ENCODE data around the gene ZCCHC14. TPM values are rescaled to one million over a fixed set of nuclear protein-coding genes. Genes with fewer than 3 reads are reported as not detected.

The ZCCHC14 gene
- total RNA-seq, 6 donors from 2014 or later: 17.2 to 35.3 (median 26.3) TPM

GRCh38 chr16:87359121-87359520 lies 133.7 kb downstream of the ZCCHC14 start:
- Histone ChIP-seq H3K4me1 (peaks cover 4 to 16% (median 7%) of the 10 kb centered on the region in 4 donors), H3K27me3 (no peaks in the 10 kb centered on the region), H3K9me3 (no peaks in the 10 kb centered on the region), H3K27ac (no peak overlapping the region), H3K36me3 (peaks cover 6 to 53% (median 26%) of the 10 kb centered on the region in 4 donors), H3K4me3 (no peak overlapping the region)
- 97 to 99% methylated on average over 7 of the region's 7 CpGs for WGBS, 2 donors
- ATAC-seq (ENCODE audit: low FRiP score in 2 of 2) (no peak), DNase-seq (no peak)
- no peak for TF ChIP-seq POLR2AphosphoS5 (IDR thresholded peaks at IDR 0.05)
- no peak for TF ChIP-seq CTCF (IDR thresholded peaks at IDR 0.05)
- no peak for TF ChIP-seq EP300 (IDR thresholded peaks at IDR 0.05)
- TF ChIP-seq POLR2A (IDR thresholded peaks at IDR 0.05): no peak

- H3K36me3 ChIP-seq: peaks cover 6 to 53% (median 26%) of the 10 kb centered on the region in 4 donors
- no peak overlapping the region for H3K4me3 ChIP-seq
- WGBS, 2 donors: 90 to 91% methylated on average over 6 to 9 of the region's 9 CpGs
- TF ChIP-seq POLR2A (IDR thresholded peaks at IDR 0.05) (no peak), CTCF (IDR thresholded peaks at IDR 0.05) (no peak), EP300 (IDR thresholded peaks at IDR 0.05) (no peak), POLR2AphosphoS5 (IDR thresholded peaks at IDR 0.05) (no peak)
- no peak for DNase-seq
- H3K9me3 ChIP-seq: no peaks in the 10 kb centered on the region
- no peaks in the 10 kb centered on the region for H3K27me3 ChIP-seq
- no peak for ATAC-seq (ENCODE audit: low FRiP score in 2 of 2)
- peaks cover 0 to 12% (median 5%) of the 10 kb centered on the region in 4 donors for H3K4me1 ChIP-seq
- H3K27ac ChIP-seq: no peak overlapping the region
Measured at GRCh38 chr16:87358696-87359095, 134.1 kb downstream of the ZCCHC14 start.

- peaks cover 6 to 53% (median 26%) of the 10 kb centered on the region in 4 donors for H3K36me3 ChIP-seq
- DNase-seq: no peak
- no peak for TF ChIP-seq CTCF (IDR thresholded peaks at IDR 0.05)
- H3K27ac ChIP-seq: no peak overlapping the region
- no peak overlapping the region for H3K4me3 ChIP-seq
- no peaks in the 10 kb centered on the region for H3K27me3 ChIP-seq
- WGBS, 2 donors: 90 to 91% methylated on average over 15 to 17 of the region's 17 CpGs
- no peak for ATAC-seq (ENCODE audit: low FRiP score in 2 of 2)
- H3K4me1 ChIP-seq: peaks cover 0 to 8% (median 1%) of the 10 kb centered on the region in 4 donors
- H3K9me3 ChIP-seq: no peaks in the 10 kb centered on the region
Measured at GRCh38 chr16:87358250-87358649, 134.6 kb downstream of the ZCCHC14 start.

GRCh38 chr16:87356491-87356853 lies 136.4 kb downstream of the ZCCHC14 start:
- ATAC-seq (ENCODE audit: low FRiP score in 2 of 2): no peak
- Histone ChIP-seq H3K27ac (no peak overlapping the region), H3K4me1 (no peaks in the 10 kb centered on the region), H3K4me3 (no peak overlapping the region), H3K9me3 (no peaks in the 10 kb centered on the region), H3K36me3 (peaks cover 6 to 48% (median 24%) of the 10 kb centered on the region in 4 donors), H3K27me3 (no peaks in the 10 kb centered on the region)
- DNase-seq: no peak
- TF ChIP-seq POLR2AphosphoS5 (IDR thresholded peaks at IDR 0.05) (no peak), CTCF (IDR thresholded peaks at IDR 0.05) (no peak), EP300 (IDR thresholded peaks at IDR 0.05) (no peak), POLR2A (IDR thresholded peaks at IDR 0.05) (no peak)
- WGBS, 2 donors: 95 to 96% methylated on average over 4 to 8 of the region's 8 CpGs

Other genes with a start within 250 kb of the ZCCHC14 start
- 1 to 10 TPM; 1.8 to 9.4 (median 3.4) TPM for gene C16orf95, start 175.6 kb downstream of the ZCCHC14 start, total RNA-seq
- 100 to 1,000 TPM in 1 of 6 donors, 10 to 100 TPM in 5; 15.9 to 103 (median 31.4) TPM for gene FBXO31, start 109.2 kb downstream of the ZCCHC14 start, total RNA-seq
- 10 to 100 TPM; 32.5 to 64.2 (median 54.2) TPM for gene MAP1LC3B, start 100.7 kb downstream of the ZCCHC14 start, total RNA-seq
- gene JPH3, start 109.5 kb upstream of the ZCCHC14 start, total RNA-seq: under 1 TPM in 1 of 6 donors, not detected in 5; 0.24 TPM

Data from upper lobe of left lung (tissue), 6 donors.